GM18873 (cell line): ENCODE measurements around the gene TNKS1BP1.

Experiments
- ATAC-seq: cut with Tn5 transposase; IDR thresholded peaks from one replicate; pipeline ENCODE4 v1.9.1; 2021; ENCODE audit warnings: mild to moderate bottlenecking, moderate library complexity, moderate number of reproducible peaks; ENCODE audit not compliant: unreplicated experiment, low FRiP score

TNKS1BP1 gene

GRCh38 chr11:57335343-57336110, 10.8 kb upstream of the TNKS1BP1 start, which contains the start of gene SSRP1:
Gene SSRP1, minus strand, starts transcription at chr11:57335892. Its CDS starts 771 bp downstream, at chr11:57335121.
- peak; percentile 94 for ATAC-seq

GRCh38 chr11:57335023-57335342, 10.2 kb upstream of the TNKS1BP1 start:
- no peak for ATAC-seq

GRCh38 chr11:57332694-57333440, 8.1 kb upstream of the TNKS1BP1 start:
- no peak for ATAC-seq

- no peak for ATAC-seq
Measured at GRCh38 chr11:57331720-57332119, 7.0 kb upstream of the TNKS1BP1 start.

- no peak for ATAC-seq
Measured at GRCh38 chr11:57330029-57330428, 5.3 kb upstream of the TNKS1BP1 start.

- ATAC-seq: no peak
Measured at GRCh38 chr11:57327721-57328120, 3.0 kb upstream of the TNKS1BP1 start.

- no peak for ATAC-seq
Measured at GRCh38 chr11:57325735-57326048, 940 bp upstream of the TNKS1BP1 start.

GRCh38 chr11:57324154-57324885, 432 bp downstream of the TNKS1BP1 start:
- ATAC-seq: no peak

- no peak for ATAC-seq
Measured at GRCh38 chr11:57323855-57324153, 948 bp downstream of the TNKS1BP1 start.

GRCh38 chr11:57323167-57323854, 1.4 kb downstream of the TNKS1BP1 start:
- ATAC-seq: no peak

- no peak for ATAC-seq
Measured at GRCh38 chr11:57322256-57323166, 2.2 kb downstream of the TNKS1BP1 start.

- no peak for ATAC-seq
Measured at GRCh38 chr11:57321388-57322255, 3.1 kb downstream of the TNKS1BP1 start.

GRCh38 chr11:57320719-57321387, 3.9 kb downstream of the TNKS1BP1 start:
- no peak for ATAC-seq

GRCh38 chr11:57320067-57320718, 4.6 kb downstream of the TNKS1BP1 start:
- ATAC-seq: no peak

GRCh38 chr11:57318178-57318577, 6.6 kb downstream of the TNKS1BP1 start:
- no peak for ATAC-seq

GRCh38 chr11:57316017-57316416, 8.7 kb downstream of the TNKS1BP1 start:
- ATAC-seq: no peak

GRCh38 chr11:57315491-57315890, 9.3 kb downstream of the TNKS1BP1 start:
- ATAC-seq: no peak
